NCI-H2171 treated with DMSO at 0.1 percent for 48 hours (cell line): ENCODE measurements around the gene NELL1.
A peak's percentile ranks its signal among the peaks of the same experiment; 100 is the strongest.

Source experiments
- DNase-seq: peaks from one replicate; lab custom pipeline; 2025; lab: John Stamatoyannopoulos, UW

Gene NELL1

GRCh38 chr11:20668844-20669819 is at the start of gene NELL1:
Gene NELL1, plus strand, starts transcription at chr11:20669586.
- DNase-seq, result no peak

- DNase-seq, result no peak
These were observed 48.4 kb upstream of the NELL1 start for GRCh38 chr11:20620988-20621387.

- DNase-seq, result peak; percentile 0
These were observed 47.7 kb upstream of the NELL1 start for GRCh38 chr11:20621679-20622078.

GRCh38 chr11:20623252-20623651 is 46.1 kb upstream of the NELL1 start:
- DNase-seq, result no peak

GRCh38 chr11:20626279-20626678 is 43.1 kb upstream of the NELL1 start:
- DNase-seq, result no peak

- DNase-seq, result no peak
These were observed 42.4 kb upstream of the NELL1 start for GRCh38 chr11:20627026-20627425.

- DNase-seq, result no peak
These were observed 41.7 kb upstream of the NELL1 start for GRCh38 chr11:20627701-20628100.

- no peak for DNase-seq
These were observed 37.7 kb upstream of the NELL1 start for GRCh38 chr11:20631519-20632168.

- no peak for DNase-seq
These were observed 37.2 kb upstream of the NELL1 start for GRCh38 chr11:20632169-20632532.

- no peak for DNase-seq
These were observed 35.3 kb upstream of the NELL1 start for GRCh38 chr11:20634044-20634443.

GRCh38 chr11:20634781-20635180 is 34.6 kb upstream of the NELL1 start:
- no peak for DNase-seq

- DNase-seq, result no peak
These were observed 31.3 kb upstream of the NELL1 start for GRCh38 chr11:20638074-20638473.

- DNase-seq, result no peak
These were observed 29.7 kb upstream of the NELL1 start for GRCh38 chr11:20639688-20640087.

GRCh38 chr11:20640401-20640800 is 29.0 kb upstream of the NELL1 start:
- no peak for DNase-seq

- DNase-seq, result no peak
These were observed 25.0 kb upstream of the NELL1 start for GRCh38 chr11:20644360-20644759.

- DNase-seq, result peak; percentile 42
These were observed 21.3 kb upstream of the NELL1 start for GRCh38 chr11:20647976-20648565.

- DNase-seq, result no peak
These were observed 17.1 kb upstream of the NELL1 start for GRCh38 chr11:20652150-20652806.

- no peak for DNase-seq
These were observed 15.3 kb upstream of the NELL1 start for GRCh38 chr11:20654038-20654437.

GRCh38 chr11:20656901-20657300 is 12.5 kb upstream of the NELL1 start:
- no peak for DNase-seq

GRCh38 chr11:20658135-20658534 is 11.3 kb upstream of the NELL1 start:
- DNase-seq, result no peak

GRCh38 chr11:20661445-20661844 is 7.9 kb upstream of the NELL1 start:
- DNase-seq, result no peak

- DNase-seq, result no peak
These were observed 7.5 kb upstream of the NELL1 start for GRCh38 chr11:20661850-20662249.
